ENCODE results near the gene CAMK4.

Gene CAMK4

GRCh38 chr5:111223787-111224560 lies at the start of gene CAMK4:
TSS of gene CAMK4 (plus strand) at chr5:111224384. CDS start at chr5:111224484, 100 bp downstream.
- FAIRE-seq, result no peak

GRCh38 chr5:111183064-111183463 lies 41.1 kb upstream of the CAMK4 start:
- FAIRE-seq, result no peak

DNA sequence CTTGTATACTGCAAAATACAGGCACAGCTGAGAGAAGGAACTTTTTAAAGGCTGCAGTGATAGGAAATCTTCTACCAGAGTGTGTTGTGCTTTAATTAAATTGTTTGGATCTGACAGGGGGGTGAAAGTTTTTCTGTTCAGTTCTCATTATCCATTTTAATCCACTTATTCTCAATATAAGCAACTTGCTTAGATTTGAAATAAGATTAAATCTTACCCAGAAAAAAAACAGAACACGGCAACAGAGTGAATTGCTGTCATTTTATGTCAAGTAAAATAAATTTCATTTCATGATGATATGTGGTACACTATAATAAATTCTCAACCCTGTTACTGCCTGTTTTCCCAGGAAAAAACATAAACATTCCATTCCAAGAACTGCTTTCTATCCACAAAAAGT lies 37.1 kb upstream of the CAMK4 start:
- no peak for FAIRE-seq

DNA sequence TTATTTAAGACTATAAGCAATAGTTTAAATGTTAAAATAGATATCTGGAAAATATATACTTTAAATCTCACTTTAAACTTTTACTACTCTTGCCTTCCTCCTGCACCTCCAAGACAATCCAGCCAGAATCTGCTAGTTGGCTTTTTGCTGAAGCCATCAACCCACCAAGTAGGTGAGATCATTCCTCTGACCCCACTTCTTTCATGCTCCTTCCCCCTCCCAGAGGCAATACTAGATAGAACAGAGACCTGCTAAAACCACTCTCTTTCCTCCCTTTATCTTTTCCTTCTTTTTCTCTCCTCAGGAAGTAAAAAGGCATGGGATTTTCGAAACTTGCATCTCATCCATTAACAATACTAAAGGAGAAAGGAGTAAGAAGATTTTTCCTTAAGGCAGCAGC lies 30.1 kb upstream of the CAMK4 start:
- FAIRE-seq, result no peak

DNA sequence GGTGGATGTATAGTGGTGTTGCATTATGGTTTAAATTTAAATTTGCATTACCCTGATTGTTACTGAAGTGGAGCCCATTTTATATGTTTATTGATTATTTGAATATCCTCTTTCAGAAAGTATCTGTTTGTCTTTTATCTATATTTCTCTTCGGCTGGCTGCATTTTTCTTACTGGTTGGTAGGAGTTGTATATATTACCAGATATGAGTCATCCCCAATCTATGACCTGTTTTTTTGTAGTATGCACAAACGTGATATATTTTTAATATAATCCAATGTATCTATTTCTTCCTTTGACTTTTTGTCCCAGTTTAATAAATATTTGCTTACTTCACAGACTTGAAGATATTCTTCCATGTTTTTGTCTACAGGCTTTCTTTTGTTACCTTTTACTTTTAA lies 29.3 kb upstream of the CAMK4 start:
- no peak for FAIRE-seq

- no peak for FAIRE-seq
These were observed 26.7 kb upstream of the CAMK4 start for GRCh38 chr5:111197523-111197922.

- no peak for FAIRE-seq
These were observed 25.8 kb upstream of the CAMK4 start for GRCh38 chr5:111198281-111198966.

DNA sequence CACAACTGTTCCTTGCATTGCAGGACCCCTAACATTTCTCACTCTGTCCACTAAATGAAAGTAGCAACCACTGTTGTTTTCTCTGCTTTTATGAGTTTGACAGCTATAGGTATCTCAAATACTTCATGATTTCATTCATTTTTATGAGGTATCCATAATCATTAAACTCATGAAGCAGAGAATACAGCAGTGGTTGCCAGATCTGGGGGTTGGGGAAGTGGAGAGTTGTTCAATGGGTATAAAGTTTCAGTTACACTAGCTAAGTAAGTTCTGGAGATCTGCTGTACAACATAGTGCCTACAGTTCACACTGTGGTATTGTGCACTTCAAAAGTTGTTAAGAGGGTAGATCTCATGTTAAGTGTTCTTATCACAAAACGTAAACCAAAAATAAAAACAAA lies 23.4 kb upstream of the CAMK4 start:
- FAIRE-seq, result no peak

GRCh38 chr5:111201705-111202104 lies 22.5 kb upstream of the CAMK4 start:
- no peak for FAIRE-seq

DNA sequence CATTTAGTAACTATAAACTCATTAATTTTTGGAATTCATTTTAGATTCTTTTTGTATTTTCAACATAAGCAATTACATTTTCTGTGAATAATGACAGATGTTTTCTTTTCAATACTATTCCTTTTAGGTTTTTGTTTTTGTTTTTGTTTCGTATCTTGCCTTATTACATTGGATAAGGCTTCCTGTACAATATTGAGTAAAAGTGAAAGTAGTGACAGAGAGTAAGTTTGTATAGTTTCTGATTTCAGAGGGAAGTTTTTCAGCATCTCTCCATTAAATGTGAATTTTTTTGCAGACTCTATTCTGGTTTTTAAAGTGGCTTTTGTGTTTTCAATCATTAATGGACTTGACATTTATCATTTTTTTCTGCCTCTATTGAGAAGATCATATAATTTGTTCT lies 12.8 kb upstream of the CAMK4 start:
- FAIRE-seq, result no peak

GRCh38 chr5:111214052-111214742 lies 10.0 kb upstream of the CAMK4 start:
- FAIRE-seq, result no peak

- no peak for FAIRE-seq
These were observed 8.2 kb upstream of the CAMK4 start for GRCh38 chr5:111215971-111216370.

- no peak for FAIRE-seq
These were observed 3.0 kb upstream of the CAMK4 start for GRCh38 chr5:111221139-111221538.

GRCh38 chr5:111223101-111223786 lies 940 bp upstream of the CAMK4 start:
- FAIRE-seq, result no peak

DNA sequence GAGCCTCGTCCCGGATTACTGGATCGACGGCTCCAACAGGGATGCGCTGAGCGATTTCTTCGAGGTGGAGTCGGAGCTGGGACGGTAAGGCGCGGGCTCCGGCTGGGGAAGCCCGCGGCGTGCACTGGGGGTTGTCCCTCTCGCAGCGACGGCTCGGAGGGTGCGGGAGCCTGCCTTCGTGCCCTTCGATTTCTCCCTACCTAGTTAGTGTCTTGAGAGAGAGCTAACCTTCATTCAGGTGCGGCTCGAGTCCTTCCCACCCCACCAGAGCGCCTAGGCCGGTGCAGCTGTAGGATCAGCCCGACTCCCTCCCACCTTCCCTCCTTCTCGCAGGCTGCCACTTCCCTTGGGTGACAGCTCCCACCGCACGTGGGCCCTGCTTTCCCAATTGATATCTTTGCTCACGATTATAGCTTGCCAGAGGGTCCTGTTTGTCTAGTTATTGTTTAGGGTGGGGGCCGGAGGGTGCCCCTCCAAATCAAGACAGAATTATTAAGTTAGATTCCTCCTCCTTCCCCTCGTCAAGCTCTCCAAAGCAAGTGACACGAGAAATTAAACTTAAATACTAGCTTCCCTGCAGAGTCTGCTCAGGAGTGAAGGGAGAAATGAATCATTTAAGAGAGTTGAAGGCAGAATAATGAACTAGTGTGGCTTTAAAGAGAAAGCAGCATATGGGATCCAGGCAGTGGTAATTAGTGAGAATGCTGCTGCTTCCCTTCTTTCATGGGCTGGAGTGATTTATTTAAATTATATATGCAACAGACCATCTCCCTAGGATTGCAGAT lies 569 bp downstream of the CAMK4 start:
- FAIRE-seq, result no peak

DNA sequence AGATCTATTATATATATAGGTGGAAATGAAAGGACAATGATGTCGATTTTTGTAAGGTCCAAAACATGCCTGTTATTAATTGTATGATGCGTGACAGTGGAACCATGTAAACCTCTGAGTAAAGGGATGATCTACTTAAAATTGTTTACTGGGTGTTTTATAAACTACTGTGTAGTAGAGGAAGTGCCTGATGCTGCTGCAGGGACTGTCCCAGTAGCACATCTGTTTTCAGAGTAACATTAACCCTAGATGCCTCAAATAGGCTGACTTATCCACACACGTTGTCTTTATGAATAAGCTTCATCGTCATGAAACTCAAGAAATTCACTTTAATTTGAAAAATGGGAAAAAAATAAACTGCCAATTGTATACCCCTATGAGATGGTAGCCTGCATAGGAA lies 1.7 kb downstream of the CAMK4 start:
- no peak for FAIRE-seq

GRCh38 chr5:111226556-111226955 lies 2.4 kb downstream of the CAMK4 start:
- no peak for FAIRE-seq

DNA sequence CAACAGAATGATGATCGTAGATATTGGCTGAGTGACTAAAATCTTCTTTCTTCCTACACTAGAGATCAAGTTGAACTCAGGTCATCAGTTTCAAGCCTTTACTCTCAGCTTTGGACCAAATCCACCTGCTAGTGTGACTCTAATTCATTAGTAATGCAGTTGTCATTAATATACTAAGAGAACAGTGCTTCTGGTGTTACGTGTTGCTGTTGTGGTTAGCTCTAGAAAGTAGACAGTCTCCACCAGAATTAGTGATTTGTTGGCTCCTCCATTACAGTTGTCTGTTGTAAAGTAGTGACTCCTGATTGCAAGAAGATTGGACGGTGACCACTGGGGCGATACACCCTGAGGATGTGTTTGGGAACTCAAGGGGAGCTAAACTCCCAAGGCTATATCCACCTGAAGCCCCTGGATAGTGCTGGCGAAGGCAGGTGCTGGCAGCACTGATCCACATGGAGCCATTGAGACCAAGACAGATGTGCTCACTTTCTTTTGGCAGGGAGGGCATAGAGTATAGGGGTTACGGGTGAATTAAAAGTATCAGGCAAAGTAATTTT lies 3.1 kb downstream of the CAMK4 start:
- no peak for FAIRE-seq

DNA sequence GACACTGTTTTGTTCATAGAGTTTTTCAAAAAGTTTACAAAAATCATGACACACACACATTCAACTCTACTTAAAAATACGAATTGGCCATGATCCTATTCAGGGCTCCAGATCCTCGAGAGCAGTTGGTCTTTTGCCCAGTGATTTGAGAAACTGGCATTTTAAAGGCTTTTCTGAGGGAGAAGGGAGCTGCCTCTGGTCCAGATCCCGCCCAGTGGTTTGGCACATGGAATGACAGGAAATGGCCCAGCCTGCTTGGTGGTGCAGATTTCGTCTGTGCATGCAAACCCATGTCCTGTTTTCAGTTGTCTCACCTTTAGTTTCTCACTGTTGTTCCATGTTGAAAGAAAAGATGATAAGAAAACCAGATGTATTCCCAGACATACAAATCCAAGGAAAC lies 3.6 kb downstream of the CAMK4 start:
- FAIRE-seq, result no peak

- no peak for FAIRE-seq
These were observed 4.5 kb downstream of the CAMK4 start for GRCh38 chr5:111228520-111229220.

GRCh38 chr5:111229221-111229835 lies 5.1 kb downstream of the CAMK4 start:
- FAIRE-seq, result no peak

All from G401.6 (cell line).